Measurements from ENCODE around the gene KCNG2.

Gene KCNG2

GRCh38 chr18:79756143-79756500 is 41.6 kb upstream of the KCNG2 start:
- no peak for ATAC-seq (replicated peaks)
- DNase-seq: no peak
- Mint-ChIP-seq H3K9me3 (peaks cover 0 to 14% of the 10 kb centered on the region in 2 donors), H3K27me3 (no peaks in the 10 kb centered on the region), H3K36me3 (ENCODE audit: insufficient read depth) (peaks cover 36% of the 10 kb centered on the region), H3K4me1 (ENCODE audit: low read depth in 2 of 2) (peaks cover 0 to 4% of the 10 kb centered on the region in 2 donors), H3K4me3 (no peak overlapping the region), H3K27ac (no peak overlapping the region)

GRCh38 chr18:79756826-79757225 is 40.9 kb upstream of the KCNG2 start:
- peaks cover 32% of the 10 kb centered on the region for H3K36me3 Mint-ChIP-seq (ENCODE audit: insufficient read depth)

GRCh38 chr18:79760348-79760747 is 37.4 kb upstream of the KCNG2 start:
- ATAC-seq (replicated peaks) (no peak), DNase-seq (no peak)
- Mint-ChIP-seq H3K27ac (peak overlapping the region in 1 of 2 donors; percentile 36), H3K27me3 (no peaks in the 10 kb centered on the region), H3K4me1 (ENCODE audit: low read depth in 2 of 2) (no peaks in the 10 kb centered on the region), H3K4me3 (no peak overlapping the region), H3K36me3 (ENCODE audit: insufficient read depth) (peaks cover 9% of the 10 kb centered on the region), H3K9me3 (peaks cover 2 to 19% of the 10 kb centered on the region in 2 donors)

More at GRCh38 chr18:79756826-79757225, 40.9 kb upstream of the KCNG2 start:
- no peaks in the 10 kb centered on the region for H3K4me1 Mint-ChIP-seq (ENCODE audit: low read depth in 2 of 2)
- no peaks in the 10 kb centered on the region for H3K27me3 Mint-ChIP-seq
- peaks cover 0 to 14% of the 10 kb centered on the region in 2 donors for H3K9me3 Mint-ChIP-seq
- ATAC-seq (replicated peaks) (no peak), DNase-seq (no peak)
- no peak overlapping the region for H3K27ac Mint-ChIP-seq
- H3K4me3 Mint-ChIP-seq: no peak overlapping the region

- Mint-ChIP-seq H3K4me3 (no peak overlapping the region), H3K27me3 (peaks cover 5% of the 10 kb centered on the region in 2 donors)
Observed at GRCh38 chr18:79760881-79761280, 36.9 kb upstream of the KCNG2 start.

GRCh38 chr18:79763407-79763806 is 34.3 kb upstream of the KCNG2 start:
- H3K36me3 Mint-ChIP-seq (ENCODE audit: insufficient read depth): no peaks in the 10 kb centered on the region
- no peaks in the 10 kb centered on the region for H3K4me1 Mint-ChIP-seq (ENCODE audit: low read depth in 2 of 2)
- H3K4me3 Mint-ChIP-seq: no peak overlapping the region
- no peak overlapping the region for H3K27ac Mint-ChIP-seq
- DNase-seq: no peak
- H3K27me3 Mint-ChIP-seq: peaks cover 22% of the 10 kb centered on the region in 2 donors
- ATAC-seq (replicated peaks): no peak
- H3K9me3 Mint-ChIP-seq: peaks cover 4 to 5% of the 10 kb centered on the region in 2 donors

More at GRCh38 chr18:79760881-79761280, 36.9 kb upstream of the KCNG2 start:
- Mint-ChIP-seq H3K36me3 (ENCODE audit: insufficient read depth) (peaks cover 5% of the 10 kb centered on the region), H3K9me3 (peaks cover 2 to 19% of the 10 kb centered on the region in 2 donors), H3K27ac (peak overlapping the region; percentile 8 to 36), H3K4me1 (ENCODE audit: low read depth in 2 of 2) (no peaks in the 10 kb centered on the region)
- DNase-seq (no peak), ATAC-seq (replicated peaks) (no peak)

- no peaks in the 10 kb centered on the region for H3K4me1 Mint-ChIP-seq (ENCODE audit: low read depth in 2 of 2)
Observed at GRCh38 chr18:79764131-79764530, 33.6 kb upstream of the KCNG2 start.

GRCh38 chr18:79765491-79766245 is 32.1 kb upstream of the KCNG2 start:
- ATAC-seq (replicated peaks): no peak
- H3K36me3 Mint-ChIP-seq (ENCODE audit: insufficient read depth): peaks cover 3% of the 10 kb centered on the region
- no peaks in the 10 kb centered on the region for H3K4me1 Mint-ChIP-seq (ENCODE audit: low read depth in 2 of 2)
- peaks cover 22 to 29% of the 10 kb centered on the region in 2 donors for H3K27me3 Mint-ChIP-seq
- DNase-seq: no peak
- H3K27ac Mint-ChIP-seq: no peak overlapping the region
- peaks cover 4 to 5% of the 10 kb centered on the region in 2 donors for H3K9me3 Mint-ChIP-seq
- no peak overlapping the region for H3K4me3 Mint-ChIP-seq

More at GRCh38 chr18:79764131-79764530, 33.6 kb upstream of the KCNG2 start:
- no peaks in the 10 kb centered on the region for H3K36me3 Mint-ChIP-seq (ENCODE audit: insufficient read depth)
- H3K4me3 Mint-ChIP-seq: no peak overlapping the region
- peaks cover 22% of the 10 kb centered on the region in 2 donors for H3K27me3 Mint-ChIP-seq
- DNase-seq (no peak), ATAC-seq (replicated peaks) (no peak)
- peaks cover 4 to 5% of the 10 kb centered on the region in 2 donors for H3K9me3 Mint-ChIP-seq
- H3K27ac Mint-ChIP-seq: no peak overlapping the region

GRCh38 chr18:79766308-79766707 is 31.4 kb upstream of the KCNG2 start:
- no peak overlapping the region for H3K27ac Mint-ChIP-seq
- no peak for ATAC-seq (replicated peaks)

GRCh38 chr18:79768745-79769144 is 29.0 kb upstream of the KCNG2 start:
- Mint-ChIP-seq H3K27ac (no peak overlapping the region), H3K4me1 (ENCODE audit: low read depth in 2 of 2) (no peaks in the 10 kb centered on the region), H3K4me3 (no peak overlapping the region), H3K27me3 (peaks cover 30 to 48% of the 10 kb centered on the region in 2 donors), H3K36me3 (ENCODE audit: insufficient read depth) (peaks cover 6% of the 10 kb centered on the region), H3K9me3 (peaks cover 0 to 2% of the 10 kb centered on the region in 2 donors)
- DNase-seq (no peak), ATAC-seq (replicated peaks) (no peak)

More at GRCh38 chr18:79766308-79766707, 31.4 kb upstream of the KCNG2 start:
- H3K4me1 Mint-ChIP-seq (ENCODE audit: low read depth in 2 of 2): no peaks in the 10 kb centered on the region
- peaks cover 3% of the 10 kb centered on the region for H3K36me3 Mint-ChIP-seq (ENCODE audit: insufficient read depth)
- no peak overlapping the region for H3K4me3 Mint-ChIP-seq
- H3K9me3 Mint-ChIP-seq: peaks cover 4 to 5% of the 10 kb centered on the region in 2 donors
- no peak for DNase-seq
- peaks cover 22 to 29% of the 10 kb centered on the region in 2 donors for H3K27me3 Mint-ChIP-seq

GRCh38 chr18:79769698-79770500 is 27.8 kb upstream of the KCNG2 start:
- H3K4me1 Mint-ChIP-seq (ENCODE audit: low read depth in 2 of 2): no peaks in the 10 kb centered on the region
- peaks cover 6% of the 10 kb centered on the region for H3K36me3 Mint-ChIP-seq (ENCODE audit: insufficient read depth)
- no peak overlapping the region for H3K4me3 Mint-ChIP-seq
- no peak overlapping the region for H3K27ac Mint-ChIP-seq
- ATAC-seq (replicated peaks) (no peak), DNase-seq (no peak)
- peaks cover 0 to 2% of the 10 kb centered on the region in 2 donors for H3K9me3 Mint-ChIP-seq
- H3K27me3 Mint-ChIP-seq: peaks cover 33 to 54% of the 10 kb centered on the region in 2 donors

GRCh38 chr18:79770501-79770815 is 27.3 kb upstream of the KCNG2 start:
- Mint-ChIP-seq H3K4me1 (ENCODE audit: low read depth in 2 of 2) (no peaks in the 10 kb centered on the region), H3K27me3 (peaks cover 32 to 53% of the 10 kb centered on the region in 2 donors), H3K36me3 (ENCODE audit: insufficient read depth) (peaks cover 6% of the 10 kb centered on the region), H3K27ac (no peak overlapping the region), H3K9me3 (peaks cover 0 to 2% of the 10 kb centered on the region in 2 donors), H3K4me3 (no peak overlapping the region)
- no peak for ATAC-seq (replicated peaks)
- DNase-seq: no peak

- Mint-ChIP-seq H3K36me3 (ENCODE audit: insufficient read depth) (peaks cover 6% of the 10 kb centered on the region), H3K27ac (no peak overlapping the region), H3K9me3 (peaks cover 0 to 2% of the 10 kb centered on the region in 2 donors), H3K27me3 (peaks cover 28 to 53% of the 10 kb centered on the region in 2 donors), H3K4me3 (no peak overlapping the region), H3K4me1 (ENCODE audit: low read depth in 2 of 2) (no peaks in the 10 kb centered on the region)
- DNase-seq (no peak), ATAC-seq (replicated peaks) (no peak)
Observed at GRCh38 chr18:79770826-79771225, 26.9 kb upstream of the KCNG2 start.

- H3K9me3 Mint-ChIP-seq: peaks cover 1 to 2% of the 10 kb centered on the region in 2 donors
- H3K36me3 Mint-ChIP-seq (ENCODE audit: insufficient read depth): peaks cover 6% of the 10 kb centered on the region
- H3K4me1 Mint-ChIP-seq (ENCODE audit: low read depth in 2 of 2): no peaks in the 10 kb centered on the region
- DNase-seq: no peak
- peaks cover 24 to 53% of the 10 kb centered on the region in 2 donors for H3K27me3 Mint-ChIP-seq
- H3K4me3 Mint-ChIP-seq: no peak overlapping the region
- no peak for ATAC-seq (replicated peaks)
- no peak overlapping the region for H3K27ac Mint-ChIP-seq
Observed at GRCh38 chr18:79771446-79772107, 26.2 kb upstream of the KCNG2 start.

Measured in effector memory CD8-positive, alpha-beta T cell (primary cell).